SU-DHL-6 (cell line): ENCODE data around the gene POC1B.

Source experiments
- CTCF ChIP-seq: fragments of 200-600 bp; sonication (generic); IDR thresholded peaks from one replicate; pipeline ENCODE4 v1.5.1; 2017; ENCODE audit warnings: antibody characterized with exemption, mild to moderate bottlenecking, low read length, moderate library complexity; ENCODE audit not compliant: insufficient read depth, poor library complexity, severe bottlenecking
- EZH2phosphoT487 ChIP-seq: fragments of 200-600 bp; sonication (generic), shearing (Covaris generic); conservative IDR thresholded peaks from 2 replicates; pipeline ENCODE4 v1.6.1; 2018; ENCODE audit warnings: mild to moderate bottlenecking, antibody characterized with exemption, low read length, moderate library complexity, mixed read lengths

- TF ChIP-seq CTCF: no peak
- no peak for TF ChIP-seq EZH2phosphoT487
Observed at GRCh38 chr12:89517720-89518119, 8.1 kb downstream of the POC1B start.
